Upper lobe of left lung (tissue), 4 donors: ENCODE measurements around the gene KLK6.

Experiments
- EP300 ChIP-seq, 4 donors: sonication (generic); formaldehyde crosslinking; IDR thresholded peaks; one replicate each; pipeline ENCODE4 v1.5.1; 2017; ENCODE audit warnings: antibody characterized with exemption in 4 of 4, control low read depth in 2 of 4
- POLR2A ChIP-seq, 4 donors: fragments of 450-650 bp; IDR thresholded peaks; one replicate each; pipeline ENCODE4 v1.5.1; 2016 to 2017; ENCODE audit warnings: antibody characterized with exemption in 4 of 4, mild to moderate bottlenecking in 2 of 4
- POLR2AphosphoS5 ChIP-seq, 2 donors: sonication (generic); formaldehyde crosslinking; IDR thresholded peaks; one replicate each; pipeline ENCODE4 v1.5.1; 2017; ENCODE audit warnings: antibody characterized with exemption in 2 of 2
- TF ChIP-seq, protein P1 (sequence below), 6 experiments: fragments of 450-650 bp in 4 of 6; fragments of 200-600 bp in 2 of 6; sonication (generic) in 2 of 6; IDR thresholded peaks; one replicate each; pipeline ENCODE4 v1.5.1; 2016 to 2019; ENCODE audit warnings: antibody characterized with exemption in 6 of 6

DNA sequence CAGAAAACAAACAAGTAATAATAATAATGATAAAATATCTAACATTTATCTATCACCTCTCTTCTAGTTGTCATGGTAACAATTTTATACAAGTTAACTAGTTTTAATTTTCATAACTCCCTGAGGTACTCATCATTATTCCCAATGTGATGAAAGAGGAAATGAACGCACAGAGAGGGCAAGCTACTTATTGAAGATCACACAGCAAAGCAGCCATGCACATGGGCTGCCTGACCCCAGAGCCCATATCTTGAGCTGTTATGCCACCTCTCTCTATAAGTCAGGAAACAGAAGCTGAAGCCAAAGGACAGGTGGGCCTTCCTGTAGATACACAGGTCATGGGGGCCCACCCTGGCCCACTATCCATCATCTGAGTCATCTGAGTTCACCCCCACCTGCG lies 53.3 kb downstream of the KLK6 start:
- TF ChIP-seq, protein P1, sequence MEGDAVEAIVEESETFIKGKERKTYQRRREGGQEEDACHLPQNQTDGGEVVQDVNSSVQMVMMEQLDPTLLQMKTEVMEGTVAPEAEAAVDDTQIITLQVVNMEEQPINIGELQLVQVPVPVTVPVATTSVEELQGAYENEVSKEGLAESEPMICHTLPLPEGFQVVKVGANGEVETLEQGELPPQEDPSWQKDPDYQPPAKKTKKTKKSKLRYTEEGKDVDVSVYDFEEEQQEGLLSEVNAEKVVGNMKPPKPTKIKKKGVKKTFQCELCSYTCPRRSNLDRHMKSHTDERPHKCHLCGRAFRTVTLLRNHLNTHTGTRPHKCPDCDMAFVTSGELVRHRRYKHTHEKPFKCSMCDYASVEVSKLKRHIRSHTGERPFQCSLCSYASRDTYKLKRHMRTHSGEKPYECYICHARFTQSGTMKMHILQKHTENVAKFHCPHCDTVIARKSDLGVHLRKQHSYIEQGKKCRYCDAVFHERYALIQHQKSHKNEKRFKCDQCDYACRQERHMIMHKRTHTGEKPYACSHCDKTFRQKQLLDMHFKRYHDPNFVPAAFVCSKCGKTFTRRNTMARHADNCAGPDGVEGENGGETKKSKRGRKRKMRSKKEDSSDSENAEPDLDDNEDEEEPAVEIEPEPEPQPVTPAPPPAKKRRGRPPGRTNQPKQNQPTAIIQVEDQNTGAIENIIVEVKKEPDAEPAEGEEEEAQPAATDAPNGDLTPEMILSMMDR (IDR thresholded peaks at IDR 0.05): no peak
- TF ChIP-seq POLR2A (IDR thresholded peaks at IDR 0.05) (no peak), POLR2AphosphoS5 (IDR thresholded peaks at IDR 0.05) (no peak), EP300 (IDR thresholded peaks at IDR 0.05) (no peak)
